ENCODE data around the gene CXCL5.
"Not testable (repeated sequence)": the region's sequence is repeated elsewhere in the genome, so short reads cannot be mapped to it uniquely, and the experiment has no call there.

Gene CXCL5

DNA sequence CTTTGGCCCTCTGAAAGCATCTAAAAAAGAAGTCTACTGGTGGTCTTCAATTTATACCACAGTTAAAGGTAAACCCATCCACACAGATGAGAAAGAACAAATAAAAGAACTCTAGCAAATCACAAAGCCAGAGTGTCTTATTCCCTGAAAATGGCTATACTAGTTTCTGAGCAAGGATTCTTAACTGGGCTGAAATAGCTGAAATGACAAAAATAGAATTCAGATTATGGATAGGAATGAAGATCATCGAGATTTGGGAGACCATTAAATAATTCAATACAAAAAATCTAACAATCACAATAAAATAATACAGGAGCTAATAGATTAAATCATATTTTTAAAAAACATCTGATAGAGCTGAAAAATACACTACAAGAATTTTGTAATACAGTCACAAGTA is 28.5 kb downstream of the CXCL5 start:
- no peak for DNase-seq

- DNase-seq: no peak
Observed at GRCh38 chr4:73967866-73968265, 30.6 kb downstream of the CXCL5 start.

DNA sequence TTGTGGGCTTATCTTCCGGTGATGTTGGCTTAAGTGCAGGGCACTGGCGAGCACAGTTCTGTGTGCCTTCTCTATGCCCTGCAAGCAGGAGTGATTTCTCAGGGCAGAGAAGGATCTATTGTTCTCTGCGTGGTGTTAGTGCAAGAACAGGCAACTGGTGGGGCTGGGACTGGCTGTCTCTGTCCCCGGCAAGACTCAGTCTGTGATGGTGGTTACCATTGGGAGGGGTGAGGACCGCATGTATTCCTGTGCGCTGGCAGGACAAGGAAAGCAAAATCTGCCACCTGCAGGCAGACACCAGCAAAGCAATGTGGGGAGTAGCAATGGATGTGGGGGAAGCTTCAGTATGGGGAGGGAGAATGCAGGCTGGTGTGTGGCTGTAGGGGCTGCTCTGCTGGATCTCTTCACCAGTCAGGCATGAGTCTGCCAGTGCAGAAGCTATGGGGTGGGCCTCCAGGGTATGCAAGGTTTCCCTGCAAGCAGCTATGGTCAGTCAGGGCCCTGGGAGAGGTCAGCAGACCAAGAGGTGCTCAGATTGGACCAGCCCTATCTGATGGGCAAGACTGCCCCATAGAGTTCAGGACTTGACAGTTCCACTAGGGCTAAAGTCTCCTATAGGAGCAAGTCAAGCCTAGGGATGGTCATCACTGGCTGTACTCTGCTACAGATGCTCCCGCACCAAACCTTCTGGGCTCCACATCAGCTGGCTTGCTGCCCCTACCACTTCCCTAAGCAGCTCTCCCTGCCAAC is 33.4 kb downstream of the CXCL5 start:
- no peak for DNase-seq

DNA sequence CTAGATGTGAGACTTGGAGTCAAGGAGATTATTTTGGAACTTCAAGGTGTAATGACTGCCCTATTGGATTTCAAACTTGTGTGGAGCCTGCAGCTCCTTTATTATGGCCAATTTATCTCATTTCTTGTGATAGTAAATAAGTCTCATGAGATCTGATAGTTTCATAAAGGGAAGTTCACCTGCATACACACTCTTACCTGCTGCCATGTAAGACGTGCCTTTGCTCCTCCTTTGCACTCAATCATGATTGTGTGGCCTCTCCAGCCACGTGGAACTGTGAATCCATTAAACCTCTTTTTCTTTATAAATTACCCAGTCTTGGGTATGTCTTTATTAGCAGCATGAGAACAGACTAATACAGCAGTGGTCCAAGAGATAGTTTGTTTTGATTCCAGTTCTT is 35.8 kb downstream of the CXCL5 start:
- no peak for DNase-seq

DNA sequence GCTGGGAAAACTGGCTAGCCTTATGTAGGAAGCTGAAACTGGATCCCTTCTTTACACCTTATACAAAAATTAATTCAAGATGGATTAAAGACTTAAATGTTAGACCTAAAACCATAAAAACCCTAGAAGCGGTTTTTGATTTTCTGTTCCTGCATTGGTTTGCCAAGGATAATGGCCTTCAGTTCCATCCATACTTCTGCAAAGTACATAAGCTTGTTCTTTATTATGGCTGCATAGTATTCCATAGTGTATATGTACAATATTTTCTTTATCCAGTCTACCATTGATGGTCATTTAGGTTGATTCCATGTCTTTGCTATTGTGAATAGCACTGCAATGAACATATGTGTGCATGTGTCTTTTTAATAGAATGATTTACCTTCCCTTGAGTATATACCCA is 39.4 kb downstream of the CXCL5 start:
- not testable (repeated sequence) for DNase-seq

DNA sequence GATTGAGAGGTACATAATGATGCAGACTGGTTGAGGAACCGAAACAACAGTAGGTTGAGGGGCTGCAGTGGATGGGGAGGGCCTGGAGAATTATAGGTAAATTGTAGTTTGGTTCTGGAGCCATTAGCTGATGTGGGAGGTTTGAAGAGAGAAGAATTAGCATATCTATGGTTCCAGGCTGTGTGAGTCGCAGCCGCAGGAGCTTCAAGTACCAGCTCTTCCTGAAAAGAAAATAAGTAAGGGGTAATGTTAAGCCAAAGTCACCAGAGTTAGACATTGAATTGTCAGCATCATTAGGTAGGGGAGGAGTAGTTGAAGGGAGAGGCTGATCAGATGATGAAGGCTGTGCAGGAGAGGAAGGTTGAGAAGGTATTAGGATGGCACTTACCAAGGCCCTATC is 46.1 kb downstream of the CXCL5 start:
- DNase-seq: no peak

- DNase-seq: not testable (repeated sequence)
Observed at GRCh38 chr4:73950376-73950920, 48.0 kb downstream of the CXCL5 start.

- no peak for DNase-seq
Observed at GRCh38 chr4:73948990-73949706, 49.3 kb downstream of the CXCL5 start.

DNA sequence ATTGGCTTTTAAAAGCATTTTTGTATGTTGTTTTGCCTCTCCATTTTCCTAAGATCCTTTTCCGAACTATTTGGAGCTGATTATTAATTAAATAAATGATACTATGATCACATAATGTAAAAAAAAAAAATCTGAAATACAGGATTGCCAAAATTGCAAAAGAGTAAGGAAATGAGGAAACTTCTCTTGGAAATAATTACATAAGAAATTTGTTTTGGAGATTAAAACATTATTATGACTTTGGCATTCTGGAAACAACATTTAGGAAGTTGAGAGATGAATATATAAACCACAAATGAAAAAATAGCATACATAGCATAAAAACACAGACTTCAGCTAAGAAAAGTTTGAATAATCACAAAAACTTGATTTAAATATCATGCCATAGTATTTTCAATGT is 50.2 kb downstream of the CXCL5 start:
- DNase-seq: peak in 1 of 2 donors; percentile 52

DNA sequence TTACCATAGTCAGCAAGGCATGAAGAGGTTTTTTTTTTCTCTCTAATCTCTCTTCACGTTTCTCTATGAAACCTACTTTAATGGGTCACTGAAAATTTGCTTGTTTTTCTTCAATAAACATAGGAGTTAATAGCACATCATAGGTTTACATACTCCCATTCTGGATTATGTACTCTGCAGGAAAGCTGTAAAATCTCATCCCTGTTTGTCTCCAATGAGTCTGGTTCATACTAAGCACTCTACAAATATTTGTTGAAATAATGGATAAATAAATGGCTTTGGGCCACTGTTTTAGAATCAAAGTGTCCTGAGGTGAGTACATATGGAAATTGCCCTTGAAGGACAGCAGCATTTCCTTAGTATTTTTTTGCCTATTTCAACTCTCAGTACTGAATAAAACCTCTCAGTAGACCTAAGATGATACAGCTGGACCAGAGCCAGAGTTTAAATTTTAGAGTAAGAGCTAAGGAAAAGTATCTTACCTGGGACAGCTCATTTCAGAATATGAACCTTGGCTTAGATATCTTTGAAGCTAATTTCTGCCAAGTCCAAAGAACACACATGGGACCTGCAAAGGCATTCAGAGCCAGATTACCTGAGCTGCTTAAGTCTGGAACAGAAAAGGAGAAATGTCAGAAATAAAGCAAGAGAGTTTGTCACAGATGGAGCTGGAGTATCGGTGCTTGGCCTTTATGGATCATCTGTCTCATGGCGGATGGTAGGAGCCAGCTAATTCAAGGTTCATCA is 51.1 kb downstream of the CXCL5 start:
- DNase-seq: no peak

- DNase-seq: no peak
Observed at GRCh38 chr4:73945674-73946449, 52.6 kb downstream of the CXCL5 start.

Measured in inflammatory macrophage (primary cell).